GM23338 (cell line): Measurements from ENCODE around the gene CCT5. TPM values are rescaled to one million over a fixed set of nuclear protein-coding genes. Genes with fewer than 3 reads are reported as not detected.

Experiments used
- ATAC-seq: fragments of 200-7000 bp; cut with Tn5 transposase; 3 replicates; pipeline ENCODE4 v1.9.1; 2020
- DNase-seq: peaks from one replicate; pipeline ENCODE4 v3.0.0-alpha.2; 2015; ENCODE audit warnings: low spot score
- H2AFZ ChIP-seq: fragments of 200-600 bp; sonication (generic); 2 replicates; pipeline ENCODE4 v1.8.0; 2016; ENCODE audit warnings: antibody characterized with exemption, mild to moderate bottlenecking, moderate library complexity
- H3F3A ChIP-seq: fragments of 200-600 bp; sonication (generic); replicated peaks from 2 replicates; pipeline ENCODE4 v1.8.0; 2017; ENCODE audit warnings: antibody characterized with exemption, mixed run types, low read depth
- H3K27ac ChIP-seq: fragments of 200-600 bp; sonication (generic); 2 replicates; pipeline ENCODE4 v1.6.1; 2016; ENCODE audit warnings: low read depth
- H3K27me3 ChIP-seq: fragments of 200-600 bp; sonication (generic); 2 replicates; pipeline ENCODE4 v1.8.0; 2016; ENCODE audit warnings: mild to moderate bottlenecking, mixed run types, moderate library complexity; ENCODE audit not compliant: insufficient read depth
- H3K36me3 ChIP-seq: fragments of 200-600 bp; sonication (generic); 2 replicates; pipeline ENCODE4 v1.8.0; 2016; ENCODE audit warnings: mild to moderate bottlenecking; ENCODE audit not compliant: insufficient read depth
- H3K4me1 ChIP-seq: fragments of 200-600 bp; sonication (generic); 2 replicates; pipeline ENCODE4 v1.8.0; 2016; ENCODE audit warnings: mild to moderate bottlenecking, moderate library complexity; ENCODE audit not compliant: insufficient read depth
- H3K4me2 ChIP-seq: fragments of 200-600 bp; sonication (generic); 2 replicates; pipeline ENCODE4 v1.7.1; 2017; ENCODE audit warnings: mixed run types
- H3K4me3 ChIP-seq: fragments of 200-600 bp; sonication (generic); 2 replicates; pipeline ENCODE4 v1.6.1; 2016; ENCODE audit warnings: mixed run types
- H3K79me2 ChIP-seq: fragments of 200-600 bp; sonication (generic); replicated peaks from 2 replicates; pipeline ENCODE4 v1.8.0; 2017; ENCODE audit warnings: mild to moderate bottlenecking; ENCODE audit not compliant: insufficient read depth
- H3K9me2 ChIP-seq: fragments of 200-600 bp; sonication (generic); 2 replicates; pipeline ENCODE4 v1.8.0; 2017; ENCODE audit not compliant: insufficient read depth
- H4K20me1 ChIP-seq: fragments of 200-600 bp; sonication (generic); replicated peaks from 2 replicates; pipeline ENCODE4 v1.8.0; 2017; ENCODE audit warnings: mild to moderate bottlenecking; ENCODE audit not compliant: insufficient read depth
- H3K27ac Mint-ChIP-seq: 2 replicates; pipeline ENCODE4 v1.8.0; 2020; ENCODE audit warnings: inconsistent platforms, mild to moderate bottlenecking, moderate library complexity, mixed read lengths
- H3K27me3 Mint-ChIP-seq: 3 replicates; pipeline ENCODE4 v1.8.0; 2022; ENCODE audit warnings: low read depth, mild to moderate bottlenecking, moderate library complexity, mixed read lengths, inconsistent platforms; ENCODE audit not compliant: insufficient read depth, poor library complexity
- H3K36me3 Mint-ChIP-seq: 3 replicates; pipeline ENCODE4 v1.8.0; 2021; ENCODE audit warnings: low read depth, mild to moderate bottlenecking, inconsistent platforms, moderate library complexity, mixed read lengths
- H3K4me1 Mint-ChIP-seq: 3 replicates; pipeline ENCODE4 v1.8.0; 2020; ENCODE audit warnings: mild to moderate bottlenecking, inconsistent platforms, mixed read lengths
- H3K4me3 Mint-ChIP-seq: 3 replicates; pipeline ENCODE4 v1.8.0; 2021; ENCODE audit warnings: moderate library complexity, mild to moderate bottlenecking, inconsistent platforms, mixed read lengths
- H3K9me3 Mint-ChIP-seq: 3 replicates; pipeline ENCODE4 v1.8.0; 2020; ENCODE audit warnings: moderate library complexity, mild to moderate bottlenecking, inconsistent platforms, mixed read lengths
- JUNB ChIP-seq: IDR thresholded peaks from one replicate; pipeline ENCODE4 v1.6.1; 2016; ENCODE audit warnings: antibody characterized with exemption; ENCODE audit not compliant: unreplicated experiment
- ZNF331 ChIP-seq: fragments of 250-450 bp; sonication (Bioruptor Pico); IDR thresholded peaks from 2 replicates; pipeline ENCODE4 v1.5.0; 2020; ENCODE audit warnings: low read depth, mild to moderate bottlenecking, moderate library complexity
- polyA plus RNA-seq: library from polyadenylated mRNA; unstranded; fragments of >200 nt; fragmentation: Nextera tagmentation; extraction: Ambion mirVana; gene quantifications from 2 replicates; pipeline ENCODE4 v1.2.1, GENCODE V29; 2016
- total RNA-seq: library from RNA; depleted of rRNA; stranded (reverse); fragments of >200 nt; shearing (Covaris generic); gene quantifications from 2 replicates; pipeline ENCODE4 v1.2.3, GENCODE V29; 2014
- TF ChIP-seq, protein P1 (sequence below): fragments of 250-450 bp; sonication (Bioruptor Pico); IDR thresholded peaks from 2 replicates; pipeline ENCODE4 v1.5.0; 2020; ENCODE audit warnings: mild to moderate bottlenecking, moderate library complexity
- TF ChIP-seq, protein P2 (sequence below), 2 experiments: fragments of 200-600 bp in 1 of 2; sonication (generic) in 1 of 2; conservative IDR thresholded peaks; 2 replicates each; pipeline versions ENCODE4 v1.5.1 to v1.6.1; 2016 to 2017; ENCODE audit warnings: antibody characterized with exemption in 2 of 2, low read depth in 2 of 2, mild to moderate bottlenecking in 2 of 2, moderate library complexity in 1 of 2

The CCT5 gene
- total and polyA plus RNA-seq, 2 experiments from 2014 or later, result 576 to 661 TPM

DNA sequence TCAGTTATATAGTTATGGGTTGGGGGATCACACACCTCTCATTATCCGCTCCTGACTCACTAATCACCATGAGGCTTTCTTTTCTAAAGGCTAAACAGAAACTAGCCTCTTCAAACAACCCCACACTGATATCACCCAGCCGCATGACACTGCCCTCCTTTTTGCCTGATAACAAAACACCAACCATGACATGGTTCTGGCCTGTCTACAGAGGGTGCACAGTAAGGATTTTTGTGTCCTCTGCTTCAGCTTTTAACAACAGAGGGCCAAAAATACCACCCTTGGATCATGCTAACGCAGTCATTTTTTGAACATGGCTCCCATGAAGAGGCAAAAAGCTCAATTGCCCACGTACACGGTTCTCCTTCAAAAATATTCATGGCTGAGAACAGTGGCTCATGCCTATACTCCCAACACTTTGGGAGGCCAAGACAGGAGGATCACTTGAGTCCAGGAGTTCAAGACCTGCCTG lies 53.7 kb downstream of the CCT5 start (continued):
- TF ChIP-seq, protein P1, sequence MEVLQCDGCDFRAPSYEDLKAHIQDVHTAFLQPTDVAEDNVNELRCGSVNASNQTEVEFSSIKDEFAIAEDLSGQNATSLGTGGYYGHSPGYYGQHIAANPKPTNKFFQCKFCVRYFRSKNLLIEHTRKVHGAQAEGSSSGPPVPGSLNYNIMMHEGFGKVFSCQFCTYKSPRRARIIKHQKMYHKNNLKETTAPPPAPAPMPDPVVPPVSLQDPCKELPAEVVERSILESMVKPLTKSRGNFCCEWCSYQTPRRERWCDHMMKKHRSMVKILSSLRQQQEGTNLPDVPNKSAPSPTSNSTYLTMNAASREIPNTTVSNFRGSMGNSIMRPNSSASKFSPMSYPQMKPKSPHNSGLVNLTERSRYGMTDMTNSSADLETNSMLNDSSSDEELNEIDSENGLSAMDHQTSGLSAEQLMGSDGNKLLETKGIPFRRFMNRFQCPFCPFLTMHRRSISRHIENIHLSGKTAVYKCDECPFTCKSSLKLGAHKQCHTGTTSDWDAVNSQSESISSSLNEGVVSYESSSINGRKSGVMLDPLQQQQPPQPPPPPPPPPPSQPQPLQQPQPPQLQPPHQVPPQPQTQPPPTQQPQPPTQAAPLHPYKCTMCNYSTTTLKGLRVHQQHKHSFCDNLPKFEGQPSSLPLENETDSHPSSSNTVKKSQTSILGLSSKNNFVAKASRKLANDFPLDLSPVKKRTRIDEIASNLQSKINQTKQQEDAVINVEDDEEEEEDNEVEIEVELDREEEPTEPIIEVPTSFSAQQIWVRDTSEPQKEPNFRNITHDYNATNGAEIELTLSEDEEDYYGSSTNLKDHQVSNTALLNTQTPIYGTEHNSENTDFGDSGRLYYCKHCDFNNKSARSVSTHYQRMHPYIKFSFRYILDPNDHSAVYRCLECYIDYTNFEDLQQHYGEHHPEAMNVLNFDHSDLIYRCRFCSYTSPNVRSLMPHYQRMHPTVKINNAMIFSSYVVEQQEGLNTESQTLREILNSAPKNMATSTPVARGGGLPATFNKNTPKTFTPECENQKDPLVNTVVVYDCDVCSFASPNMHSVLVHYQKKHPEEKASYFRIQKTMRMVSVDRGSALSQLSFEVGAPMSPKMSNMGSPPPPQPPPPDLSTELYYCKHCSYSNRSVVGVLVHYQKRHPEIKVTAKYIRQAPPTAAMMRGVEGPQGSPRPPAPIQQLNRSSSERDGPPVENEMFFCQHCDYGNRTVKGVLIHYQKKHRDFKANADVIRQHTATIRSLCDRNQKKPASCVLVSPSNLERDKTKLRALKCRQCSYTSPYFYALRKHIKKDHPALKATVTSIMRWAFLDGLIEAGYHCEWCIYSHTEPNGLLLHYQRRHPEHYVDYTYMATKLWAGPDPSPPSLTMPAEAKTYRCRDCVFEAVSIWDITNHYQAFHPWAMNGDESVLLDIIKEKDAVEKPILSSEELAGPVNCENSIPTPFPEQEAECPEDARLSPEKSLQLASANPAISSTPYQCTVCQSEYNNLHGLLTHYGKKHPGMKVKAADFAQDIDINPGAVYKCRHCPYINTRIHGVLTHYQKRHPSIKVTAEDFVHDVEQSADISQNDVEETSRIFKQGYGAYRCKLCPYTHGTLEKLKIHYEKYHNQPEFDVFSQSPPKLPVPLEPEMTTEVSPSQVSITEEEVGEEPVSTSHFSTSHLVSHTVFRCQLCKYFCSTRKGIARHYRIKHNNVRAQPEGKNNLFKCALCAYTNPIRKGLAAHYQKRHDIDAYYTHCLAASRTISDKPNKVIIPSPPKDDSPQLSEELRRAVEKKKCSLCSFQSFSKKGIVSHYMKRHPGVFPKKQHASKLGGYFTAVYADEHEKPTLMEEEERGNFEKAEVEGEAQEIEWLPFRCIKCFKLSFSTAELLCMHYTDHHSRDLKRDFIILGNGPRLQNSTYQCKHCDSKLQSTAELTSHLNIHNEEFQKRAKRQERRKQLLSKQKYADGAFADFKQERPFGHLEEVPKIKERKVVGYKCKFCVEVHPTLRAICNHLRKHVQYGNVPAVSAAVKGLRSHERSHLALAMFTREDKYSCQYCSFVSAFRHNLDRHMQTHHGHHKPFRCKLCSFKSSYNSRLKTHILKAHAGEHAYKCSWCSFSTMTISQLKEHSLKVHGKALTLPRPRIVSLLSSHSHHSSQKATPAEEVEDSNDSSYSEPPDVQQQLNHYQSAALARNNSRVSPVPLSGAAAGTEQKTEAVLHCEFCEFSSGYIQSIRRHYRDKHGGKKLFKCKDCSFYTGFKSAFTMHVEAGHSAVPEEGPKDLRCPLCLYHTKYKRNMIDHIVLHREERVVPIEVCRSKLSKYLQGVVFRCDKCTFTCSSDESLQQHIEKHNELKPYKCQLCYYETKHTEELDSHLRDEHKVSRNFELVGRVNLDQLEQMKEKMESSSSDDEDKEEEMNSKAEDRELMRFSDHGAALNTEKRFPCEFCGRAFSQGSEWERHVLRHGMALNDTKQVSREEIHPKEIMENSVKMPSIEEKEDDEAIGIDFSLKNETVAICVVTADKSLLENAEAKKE (CRISPR knock-in tag), result no peak
- TF ChIP-seq JUNB (no peak), ZNF331 (no peak)

DNA sequence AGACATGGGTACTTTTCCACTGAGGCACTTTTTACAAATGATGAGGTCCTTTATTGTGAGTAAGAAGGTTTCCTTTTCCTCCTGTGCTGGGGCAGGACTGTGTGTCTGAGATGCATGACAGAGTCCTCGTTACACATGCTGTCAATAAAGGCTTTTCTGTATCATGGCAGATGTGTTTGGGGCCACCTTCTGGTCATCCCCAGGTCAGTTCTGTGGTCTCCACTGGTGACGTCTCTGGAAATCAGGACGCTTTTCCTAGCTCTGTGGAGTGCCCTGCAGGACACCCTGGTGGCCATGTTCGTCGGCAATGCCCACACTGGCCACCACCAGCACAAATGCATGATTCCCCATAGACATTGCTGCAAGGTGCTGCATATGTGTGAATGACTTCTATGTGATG lies 54.9 kb downstream of the CCT5 start:
- ATAC-seq, result no peak
- Histone ChIP-seq H3K4me1 (peaks cover 15% of the 10 kb centered on the region), H3K4me2 (peak overlapping the region; percentile 32; the same call in 1 of the 2 replicates), H4K20me1 (peaks cover 6% of the 10 kb centered on the region; the same call in 1 of the 2 replicates), H2AFZ (no peak overlapping the region), H3K27ac (no peak overlapping the region), H3K36me3 (no peaks in the 10 kb centered on the region; the same call in 1 of the 2 replicates), H3F3A (no peaks in the 10 kb centered on the region; the same call in 1 of the 2 replicates), H3K4me3 (no peak overlapping the region), H3K27me3 (peaks cover 8% of the 10 kb centered on the region), H3K79me2 (peaks cover 13% of the 10 kb centered on the region), H3K9me2 (no peaks in the 10 kb centered on the region)
- Mint-ChIP-seq H3K27ac (no peak overlapping the region), H3K27me3 (peaks cover 12% of the 10 kb centered on the region), H3K4me1 (peaks cover 20% of the 10 kb centered on the region), H3K36me3 (peaks cover 12% of the 10 kb centered on the region), H3K4me3 (no peak overlapping the region; the same call in 2 of the 3 replicates), H3K9me3 (peaks cover under 1% of the 10 kb centered on the region; the same call in 2 of the 3 replicates)
- TF ChIP-seq, protein P2, sequence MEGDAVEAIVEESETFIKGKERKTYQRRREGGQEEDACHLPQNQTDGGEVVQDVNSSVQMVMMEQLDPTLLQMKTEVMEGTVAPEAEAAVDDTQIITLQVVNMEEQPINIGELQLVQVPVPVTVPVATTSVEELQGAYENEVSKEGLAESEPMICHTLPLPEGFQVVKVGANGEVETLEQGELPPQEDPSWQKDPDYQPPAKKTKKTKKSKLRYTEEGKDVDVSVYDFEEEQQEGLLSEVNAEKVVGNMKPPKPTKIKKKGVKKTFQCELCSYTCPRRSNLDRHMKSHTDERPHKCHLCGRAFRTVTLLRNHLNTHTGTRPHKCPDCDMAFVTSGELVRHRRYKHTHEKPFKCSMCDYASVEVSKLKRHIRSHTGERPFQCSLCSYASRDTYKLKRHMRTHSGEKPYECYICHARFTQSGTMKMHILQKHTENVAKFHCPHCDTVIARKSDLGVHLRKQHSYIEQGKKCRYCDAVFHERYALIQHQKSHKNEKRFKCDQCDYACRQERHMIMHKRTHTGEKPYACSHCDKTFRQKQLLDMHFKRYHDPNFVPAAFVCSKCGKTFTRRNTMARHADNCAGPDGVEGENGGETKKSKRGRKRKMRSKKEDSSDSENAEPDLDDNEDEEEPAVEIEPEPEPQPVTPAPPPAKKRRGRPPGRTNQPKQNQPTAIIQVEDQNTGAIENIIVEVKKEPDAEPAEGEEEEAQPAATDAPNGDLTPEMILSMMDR (conservative IDR thresholded peaks at IDR 0.05; ENCODE audit: low read depth in 2 of 2), result peak in 1 of 2 experiments; percentile 45; a peak in 2 of 4 replicates
- TF ChIP-seq JUNB, result no peak
- no peak for DNase-seq
